NB4 (cell line): Measurements from ENCODE around the gene SPEN.

Experiments used
- DNase-seq: peaks from one replicate; pipeline ENCODE4 v3.0.0; 2010; ENCODE audit warnings: low read depth
- H3K4me3 ChIP-seq: one replicate; pipeline ENCODE4 v1.5.1; 2011; ENCODE audit warnings: mild to moderate bottlenecking, low read depth, low read length, moderate library complexity
- CTCF ChIP-seq: IDR thresholded peaks from one replicate; pipeline ENCODE4 v1.5.1; 2012; ENCODE audit warnings: low read depth, low read length
- MAX ChIP-seq: IDR thresholded peaks from 2 replicates; pipeline ENCODE4 v1.6.1; 2011; ENCODE audit warnings: low read depth, low read length
- MYC ChIP-seq: IDR thresholded peaks from 2 replicates; pipeline ENCODE4 v1.6.1; 2011; ENCODE audit warnings: low read depth, low read length
- POLR2A ChIP-seq: IDR thresholded peaks from 2 replicates; pipeline ENCODE4 v1.6.1; 2011; ENCODE audit warnings: mild to moderate bottlenecking; ENCODE audit not compliant: insufficient read length; ENCODE audit errors: extremely low read depth

SPEN gene

DNA sequence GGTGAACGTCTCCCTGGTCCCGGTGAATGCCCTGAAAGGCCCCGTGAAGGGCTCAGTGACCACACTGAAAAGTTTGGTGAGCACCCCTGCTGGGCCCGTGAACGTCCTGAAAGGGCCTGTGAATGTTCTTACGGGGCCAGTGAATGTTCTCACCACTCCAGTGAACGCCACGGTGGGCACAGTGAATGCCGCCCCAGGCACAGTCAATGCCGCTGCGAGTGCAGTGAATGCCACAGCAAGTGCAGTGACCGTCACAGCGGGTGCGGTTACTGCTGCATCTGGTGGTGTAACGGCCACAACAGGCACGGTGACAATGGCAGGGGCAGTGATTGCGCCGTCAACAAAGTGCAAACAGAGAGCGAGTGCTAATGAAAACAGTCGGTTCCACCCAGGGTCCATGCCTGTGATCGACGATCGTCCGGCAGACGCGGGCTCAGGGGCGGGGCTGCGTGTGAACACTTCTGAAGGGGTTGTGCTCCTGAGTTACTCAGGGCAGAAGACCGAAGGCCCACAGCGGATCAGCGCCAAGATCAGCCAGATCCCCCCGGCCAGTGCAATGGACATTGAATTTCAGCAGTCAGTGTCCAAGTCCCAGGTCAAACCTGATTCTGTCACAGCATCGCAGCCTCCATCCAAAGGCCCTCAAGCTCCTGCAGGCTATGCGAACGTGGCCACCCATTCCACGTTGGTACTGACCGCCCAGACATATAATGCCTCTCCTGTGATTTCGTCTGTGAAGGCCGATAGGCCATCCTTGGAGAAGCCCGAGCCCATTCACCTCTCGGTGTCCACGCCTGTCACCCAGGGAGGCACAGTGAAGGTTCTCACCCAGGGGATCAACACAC is 86.9 kb downstream of the SPEN start:
- no peak for TF ChIP-seq MYC
- no peak for TF ChIP-seq CTCF
- no peak for TF ChIP-seq MAX
- no peak for TF ChIP-seq POLR2A
- DNase-seq: no peak
- H3K4me3 ChIP-seq: no peak overlapping the region

- no peak for TF ChIP-seq MYC
- TF ChIP-seq MAX: no peak
- TF ChIP-seq POLR2A: no peak
- no peak for TF ChIP-seq CTCF
- H3K4me3 ChIP-seq: no peak overlapping the region
- DNase-seq: no peak
Observed at GRCh38 chr1:15935056-15935950, 87.8 kb downstream of the SPEN start.

GRCh38 chr1:15936025-15936424 is 88.5 kb downstream of the SPEN start:
- no peak overlapping the region for H3K4me3 ChIP-seq
- TF ChIP-seq MAX (no peak), MYC (no peak), CTCF (no peak), POLR2A (no peak)
- no peak for DNase-seq

DNA sequence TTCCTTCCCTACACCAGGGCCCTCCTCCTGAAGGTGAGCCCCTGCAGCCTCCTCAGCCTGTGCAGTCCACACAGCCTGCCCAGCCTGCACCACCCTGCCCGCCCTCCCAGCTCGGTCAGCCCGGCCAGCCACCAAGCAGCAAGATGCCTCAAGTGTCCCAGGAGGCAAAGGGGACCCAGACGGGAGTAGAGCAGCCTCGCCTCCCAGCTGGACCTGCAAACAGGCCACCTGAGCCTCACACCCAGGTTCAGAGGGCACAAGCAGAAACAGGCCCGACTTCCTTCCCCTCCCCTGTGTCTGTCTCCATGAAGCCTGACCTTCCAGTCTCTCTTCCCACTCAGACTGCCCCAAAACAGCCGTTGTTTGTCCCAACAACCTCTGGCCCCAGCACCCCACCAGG is 89.6 kb downstream of the SPEN start:
- TF ChIP-seq POLR2A (no peak), MYC (no peak), MAX (no peak), CTCF (no peak)
- H3K4me3 ChIP-seq: no peak overlapping the region
- DNase-seq: no peak

DNA sequence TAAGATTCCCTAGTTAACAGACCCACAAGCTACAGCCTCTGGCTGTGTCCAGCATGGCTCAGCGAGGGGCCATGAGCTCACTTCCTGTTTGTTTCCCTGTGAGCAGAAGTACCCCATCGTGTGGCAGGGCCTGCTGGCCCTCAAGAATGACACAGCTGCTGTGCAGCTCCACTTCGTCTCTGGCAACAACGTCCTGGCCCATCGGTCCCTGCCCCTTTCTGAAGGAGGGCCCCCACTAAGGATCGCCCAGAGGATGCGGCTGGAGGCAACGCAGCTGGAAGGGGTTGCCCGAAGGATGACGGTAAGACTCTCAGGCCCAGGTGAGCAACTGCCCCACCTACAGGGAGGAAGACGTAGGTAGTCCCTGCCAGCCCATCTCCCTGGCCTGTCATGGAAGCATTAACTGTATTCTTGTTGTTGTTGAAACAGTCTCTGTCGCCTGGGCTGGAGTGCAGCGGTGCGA is 90.2 kb downstream of the SPEN start:
- no peak overlapping the region for H3K4me3 ChIP-seq
- DNase-seq: peak; percentile 51
- TF ChIP-seq CTCF (no peak), MAX (no peak), POLR2A (no peak), MYC (no peak)
